GM23248 (cell line): ENCODE measurements around the gene RASA3.

Source experiments
- EZH2 ChIP-seq: fragments of 200-600 bp; sonication (generic); IDR thresholded peaks from 2 replicates; pipeline ENCODE4 v1.6.1; 2018; ENCODE audit warnings: antibody characterized with exemption, mild to moderate bottlenecking; ENCODE audit not compliant: insufficient read depth, poor library complexity, severe bottlenecking
- EZH2phosphoT487 ChIP-seq: fragments of 200-600 bp; sonication (generic); IDR thresholded peaks from 2 replicates; pipeline ENCODE4 v1.6.1; 2018; ENCODE audit warnings: antibody characterized with exemption, moderate library complexity, mild to moderate bottlenecking, low read depth; ENCODE audit not compliant: insufficient read depth

DNA sequence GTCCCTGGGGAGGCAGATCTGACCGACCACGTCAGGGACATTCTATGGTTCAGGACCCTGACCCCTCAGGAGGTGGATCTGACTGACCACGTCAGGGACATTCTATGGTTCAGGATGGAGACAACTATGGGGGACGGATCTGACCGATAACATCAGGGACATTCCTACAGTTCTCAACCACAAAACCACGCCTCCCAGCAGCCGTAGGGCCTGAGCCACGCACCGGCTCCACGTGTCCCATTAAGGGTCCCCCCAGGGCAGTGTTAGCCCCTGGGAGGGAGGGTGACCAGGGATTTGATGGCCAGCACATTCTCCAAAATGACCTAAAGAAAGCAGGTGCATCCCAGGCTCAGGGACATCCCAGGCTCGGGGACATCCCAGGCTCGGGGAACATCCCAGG is 109.5 kb downstream of the RASA3 start:
- no peak for TF ChIP-seq EZH2
- no peak for TF ChIP-seq EZH2phosphoT487
